Activated CD8-positive, alpha-beta memory T cell treated with anti-CD3 and anti-CD28 coated beads for 48 hours (primary cell): Measurements from ENCODE around the gene DLG2.
"Not testable (repeated sequence)": the region's sequence is repeated elsewhere in the genome, so short reads cannot be mapped to it uniquely, and the experiment has no call there.

Experiments
- DNase-seq, 3 experiments: peaks; one replicate each; pipeline ENCODE4 v3.0.0-alpha.2; 2020; ENCODE audit warnings: low read depth in 2 of 3, low spot score in 2 of 3

DLG2 gene

GRCh38 chr11:85347291-85347690 lies 279.9 kb downstream of the DLG2 start:
- DNase-seq = no peak

GRCh38 chr11:85346484-85346883 lies 280.7 kb downstream of the DLG2 start:
- no peak for DNase-seq

- not testable (repeated sequence) for DNase-seq
Observed at GRCh38 chr11:85340846-85341245, 286.3 kb downstream of the DLG2 start.

- DNase-seq = no peak
Observed at GRCh38 chr11:85318573-85318972, 308.6 kb downstream of the DLG2 start.

- no peak for DNase-seq
Observed at GRCh38 chr11:85316967-85317366, 310.2 kb downstream of the DLG2 start.

- no peak for DNase-seq
Observed at GRCh38 chr11:85313741-85314140, 313.4 kb downstream of the DLG2 start.

GRCh38 chr11:85310479-85310878 lies 316.7 kb downstream of the DLG2 start:
- DNase-seq = no peak

- no peak for DNase-seq
Observed at GRCh38 chr11:85307366-85307765, 319.8 kb downstream of the DLG2 start.

GRCh38 chr11:85301895-85302678 lies 325.1 kb downstream of the DLG2 start:
- no peak for DNase-seq

- DNase-seq = no peak
Observed at GRCh38 chr11:85299258-85299942, 327.7 kb downstream of the DLG2 start.

GRCh38 chr11:85295694-85296271 lies 331.4 kb downstream of the DLG2 start:
- no peak for DNase-seq

- no peak for DNase-seq
Observed at GRCh38 chr11:85281550-85281949, 345.6 kb downstream of the DLG2 start.

- no peak for DNase-seq
Observed at GRCh38 chr11:85279267-85279666, 347.9 kb downstream of the DLG2 start.

GRCh38 chr11:85277693-85278092 lies 349.5 kb downstream of the DLG2 start:
- no peak for DNase-seq

- DNase-seq = no peak
Observed at GRCh38 chr11:85276332-85276731, 350.8 kb downstream of the DLG2 start.

- DNase-seq = not testable (repeated sequence)
Observed at GRCh38 chr11:85270315-85270714, 356.8 kb downstream of the DLG2 start.

GRCh38 chr11:85269109-85269508 lies 358.0 kb downstream of the DLG2 start:
- no peak for DNase-seq

- DNase-seq = no peak
Observed at GRCh38 chr11:85266646-85267045, 360.5 kb downstream of the DLG2 start.

- DNase-seq = no peak
Observed at GRCh38 chr11:85263328-85263727, 363.8 kb downstream of the DLG2 start.

- DNase-seq = no peak
Observed at GRCh38 chr11:85257837-85258236, 369.3 kb downstream of the DLG2 start.

- DNase-seq = no peak
Observed at GRCh38 chr11:85256433-85256832, 370.7 kb downstream of the DLG2 start.

- DNase-seq = no peak
Observed at GRCh38 chr11:85249482-85249881, 377.7 kb downstream of the DLG2 start.
